ENCODE results near the gene LDLRAD2. TPM values are rescaled to one million over a fixed set of nuclear protein-coding genes. Genes with fewer than 3 reads are reported as not detected.

LDLRAD2 gene
- total and polyA plus RNA-seq, 2 donors (not counting 1 experiment from before 2014, with no cell fraction given) = not detected

DNA sequence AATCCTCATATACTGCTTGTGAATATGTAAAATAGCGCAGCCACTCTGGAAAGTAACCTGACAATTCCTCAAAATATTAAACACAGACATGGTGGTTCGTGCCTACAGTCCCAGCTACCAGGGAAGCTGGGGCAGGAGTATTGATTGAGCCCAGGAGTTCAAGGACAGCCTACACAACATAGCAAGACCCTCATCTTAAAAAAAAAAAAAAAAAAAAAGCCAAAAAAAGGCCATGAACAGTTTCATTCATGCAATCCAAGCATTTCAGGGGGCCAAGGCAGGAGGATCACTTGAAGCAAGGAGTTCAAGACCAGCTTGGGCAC is 33.7 kb upstream of the LDLRAD2 start:
- Histone ChIP-seq H3K27ac (ENCODE audit: insufficient read depth, low read length) (no peak overlapping the region), H3K36me3 (ENCODE audit: control insufficient read depth, insufficient read depth, low read length) (no peaks in the 10 kb centered on the region), H3K27me3 (ENCODE audit: control insufficient read depth, insufficient read depth, low read length) (no peaks in the 10 kb centered on the region), H3K9ac (ENCODE audit: insufficient read depth, low read length) (no peak overlapping the region), H4K20me1 (ENCODE audit: control insufficient read depth, extremely low read depth, insufficient read depth, low read length) (no peaks in the 10 kb centered on the region), H3K4me1 (ENCODE audit: control insufficient read depth, extremely low read depth, insufficient read depth, low read length) (no peaks in the 10 kb centered on the region), H3K4me3 (replicated peaks in 1 of 4; ENCODE audit: control extremely low read depth in 1 of 4, insufficient read depth in 1 of 4, low read depth in 3 of 4, low read length in 4 of 4) (no peak overlapping the region), H3K4me2 (ENCODE audit: extremely low read depth, insufficient read depth, low read length) (no peak overlapping the region), H3K9me3 (ENCODE audit: control insufficient read depth, insufficient read depth, low read depth, low read length) (no peaks in the 10 kb centered on the region), H3K79me2 (ENCODE audit: control insufficient read depth, insufficient read depth, low read length) (peaks cover 83% of the 10 kb centered on the region), H2AFZ (ENCODE audit: low read length) (no peak overlapping the region)
- TF ChIP-seq, protein P1, sequence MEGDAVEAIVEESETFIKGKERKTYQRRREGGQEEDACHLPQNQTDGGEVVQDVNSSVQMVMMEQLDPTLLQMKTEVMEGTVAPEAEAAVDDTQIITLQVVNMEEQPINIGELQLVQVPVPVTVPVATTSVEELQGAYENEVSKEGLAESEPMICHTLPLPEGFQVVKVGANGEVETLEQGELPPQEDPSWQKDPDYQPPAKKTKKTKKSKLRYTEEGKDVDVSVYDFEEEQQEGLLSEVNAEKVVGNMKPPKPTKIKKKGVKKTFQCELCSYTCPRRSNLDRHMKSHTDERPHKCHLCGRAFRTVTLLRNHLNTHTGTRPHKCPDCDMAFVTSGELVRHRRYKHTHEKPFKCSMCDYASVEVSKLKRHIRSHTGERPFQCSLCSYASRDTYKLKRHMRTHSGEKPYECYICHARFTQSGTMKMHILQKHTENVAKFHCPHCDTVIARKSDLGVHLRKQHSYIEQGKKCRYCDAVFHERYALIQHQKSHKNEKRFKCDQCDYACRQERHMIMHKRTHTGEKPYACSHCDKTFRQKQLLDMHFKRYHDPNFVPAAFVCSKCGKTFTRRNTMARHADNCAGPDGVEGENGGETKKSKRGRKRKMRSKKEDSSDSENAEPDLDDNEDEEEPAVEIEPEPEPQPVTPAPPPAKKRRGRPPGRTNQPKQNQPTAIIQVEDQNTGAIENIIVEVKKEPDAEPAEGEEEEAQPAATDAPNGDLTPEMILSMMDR (conservative IDR thresholded peaks at IDR 0.05 in 1 of 2, IDR thresholded peaks at IDR 0.05 in 1 of 2; ENCODE audit: low read depth in 1 of 2, low read length in 2 of 2) = no peak
- no peak for TF ChIP-seq EZH2 (IDR thresholded peaks at IDR 0.05; ENCODE audit: low read length, missing control alignments)
- DNase-seq (ENCODE audit: low read depth in 2 of 2) = no peak

DNA sequence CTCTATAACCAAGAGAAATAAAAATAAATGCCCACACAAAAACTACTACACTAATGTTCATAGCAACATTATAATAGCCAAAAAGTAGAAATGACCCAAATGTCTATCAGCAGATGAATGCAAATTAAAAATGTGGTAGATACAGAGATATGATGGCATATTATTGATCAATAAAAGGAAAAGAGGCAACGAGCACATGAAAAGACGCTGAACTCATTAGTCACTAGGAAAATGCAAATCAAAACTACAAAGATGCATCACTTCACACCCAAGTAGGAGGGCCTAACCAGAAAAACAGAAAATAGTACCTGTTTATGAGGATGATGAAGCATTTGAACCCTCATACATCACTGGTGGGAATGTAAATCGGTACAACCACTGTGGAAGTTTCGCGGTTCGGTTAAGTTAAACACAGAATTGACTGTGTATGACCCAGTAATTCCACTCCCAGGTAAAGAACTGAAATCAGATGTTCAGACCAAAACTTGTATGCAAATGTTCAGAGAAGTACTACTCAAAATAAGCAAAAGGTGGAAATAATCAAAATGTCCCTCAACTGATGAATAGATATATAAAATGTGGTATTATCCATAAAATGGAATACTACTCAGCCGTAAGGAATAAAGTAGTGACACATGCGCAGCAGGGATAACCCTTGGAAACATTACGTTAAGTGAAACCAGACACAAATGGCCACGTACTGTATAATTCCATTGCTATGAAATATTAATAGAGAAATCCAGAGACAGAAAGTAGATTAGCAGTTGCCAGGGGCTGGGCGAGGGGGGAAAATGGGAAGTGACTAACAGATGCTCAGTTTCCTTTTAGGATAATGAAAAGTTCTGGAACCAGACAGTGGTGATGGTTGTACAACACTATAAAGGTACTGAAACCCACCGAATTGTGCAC is 32.2 kb upstream of the LDLRAD2 start:
- Histone ChIP-seq H3K36me3 (ENCODE audit: control insufficient read depth, insufficient read depth, low read length) (no peaks in the 10 kb centered on the region), H3K79me2 (ENCODE audit: control insufficient read depth, insufficient read depth, low read length) (peaks cover 70% of the 10 kb centered on the region), H4K20me1 (ENCODE audit: control insufficient read depth, extremely low read depth, insufficient read depth, low read length) (no peaks in the 10 kb centered on the region), H3K27me3 (ENCODE audit: control insufficient read depth, insufficient read depth, low read length) (no peaks in the 10 kb centered on the region), H3K9me3 (ENCODE audit: control insufficient read depth, insufficient read depth, low read depth, low read length) (no peaks in the 10 kb centered on the region), H3K9ac (ENCODE audit: insufficient read depth, low read length) (no peak overlapping the region), H3K4me2 (ENCODE audit: extremely low read depth, insufficient read depth, low read length) (no peak overlapping the region), H3K27ac (ENCODE audit: insufficient read depth, low read length) (no peak overlapping the region), H2AFZ (ENCODE audit: low read length) (no peak overlapping the region), H3K4me1 (ENCODE audit: control insufficient read depth, extremely low read depth, insufficient read depth, low read length) (peaks cover 4% of the 10 kb centered on the region), H3K4me3 (replicated peaks in 1 of 4; ENCODE audit: control extremely low read depth in 1 of 4, insufficient read depth in 1 of 4, low read depth in 3 of 4, low read length in 4 of 4) (no peak overlapping the region)
- no peak for DNase-seq (ENCODE audit: low read depth in 2 of 2)
- TF ChIP-seq, protein P1 (conservative IDR thresholded peaks at IDR 0.05 in 1 of 2, IDR thresholded peaks at IDR 0.05 in 1 of 2; ENCODE audit: low read depth in 1 of 2, low read length in 2 of 2) = no peak
- TF ChIP-seq EZH2 (IDR thresholded peaks at IDR 0.05; ENCODE audit: low read length, missing control alignments) = no peak

DNA sequence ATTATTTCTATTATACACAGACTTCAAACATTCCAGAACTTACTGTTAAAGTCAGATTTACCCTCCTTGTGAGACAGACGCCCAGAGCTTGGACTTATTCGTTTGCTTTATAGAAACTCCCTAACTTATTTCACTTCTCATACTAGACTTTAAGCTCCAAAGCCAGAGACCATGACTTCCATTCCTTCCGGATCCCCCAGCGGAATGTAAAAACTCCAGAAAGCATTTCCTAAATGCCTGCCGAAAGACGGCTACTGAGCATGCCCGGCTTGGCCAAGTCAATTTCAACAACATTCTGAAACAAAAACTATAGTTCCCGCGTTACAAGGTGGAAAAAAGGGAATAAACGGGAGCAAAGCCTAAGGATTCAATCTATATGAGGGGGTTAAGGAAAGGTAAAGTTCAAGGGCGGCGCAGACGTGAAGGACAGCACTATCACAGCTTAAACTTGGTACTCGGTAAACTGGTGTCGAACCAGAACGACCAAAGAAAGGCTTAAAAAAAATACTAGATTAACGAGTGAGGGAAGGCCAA is 30.2 kb upstream of the LDLRAD2 start:
- Histone ChIP-seq H3K36me3 (ENCODE audit: control insufficient read depth, insufficient read depth, low read length) (no peaks in the 10 kb centered on the region), H3K27me3 (ENCODE audit: control insufficient read depth, insufficient read depth, low read length) (no peaks in the 10 kb centered on the region), H3K4me2 (ENCODE audit: extremely low read depth, insufficient read depth, low read length) (peak overlapping the region; percentile 89), H2AFZ (ENCODE audit: low read length) (peak overlapping the region; percentile 85), H3K9me3 (ENCODE audit: control insufficient read depth, insufficient read depth, low read depth, low read length) (no peaks in the 10 kb centered on the region), H4K20me1 (ENCODE audit: control insufficient read depth, extremely low read depth, insufficient read depth, low read length) (no peaks in the 10 kb centered on the region), H3K9ac (ENCODE audit: insufficient read depth, low read length) (peak overlapping the region; percentile 99), H3K4me3 (replicated peaks in 1 of 4; ENCODE audit: control extremely low read depth in 1 of 4, insufficient read depth in 1 of 4, low read depth in 3 of 4, low read length in 4 of 4) (peak overlapping the region; percentile 76 to 98 (median 90)), H3K79me2 (ENCODE audit: control insufficient read depth, insufficient read depth, low read length) (peaks cover 55% of the 10 kb centered on the region), H3K27ac (ENCODE audit: insufficient read depth, low read length) (peak overlapping the region; percentile 100), H3K4me1 (ENCODE audit: control insufficient read depth, extremely low read depth, insufficient read depth, low read length) (peaks cover 4% of the 10 kb centered on the region)
- no peak for TF ChIP-seq EZH2 (IDR thresholded peaks at IDR 0.05; ENCODE audit: low read length, missing control alignments)
- TF ChIP-seq, protein P1 (conservative IDR thresholded peaks at IDR 0.05 in 1 of 2, IDR thresholded peaks at IDR 0.05 in 1 of 2; ENCODE audit: low read depth in 1 of 2, low read length in 2 of 2) = no peak
- DNase-seq (ENCODE audit: low read depth in 2 of 2) = peak; percentile 42 to 55

Measured in fibroblast of lung (primary cell).